H1 (cell line): ENCODE measurements around the gene CDRT15. TPM values are rescaled to one million over a fixed set of nuclear protein-coding genes. Genes with fewer than 3 reads are reported as not detected.

Experiments used
- CTCF ChIA-PET: fragments of 300-600 bp; sonication (Branson Sonifier 250); formaldehyde crosslinking; loops from one replicate; lab custom pipeline; 2021; ENCODE audit not compliant: partially characterized antibody; lab: Charles Lee
- POLR2A ChIA-PET: fragments of 300-600 bp; sonication (Branson Sonifier 250); formaldehyde crosslinking; loops from one replicate; lab custom pipeline; 2021; ENCODE audit warnings: inconsistent platforms; ENCODE audit not compliant: partially characterized antibody; lab: Charles Lee
- DNase-seq, 2 experiments: peaks; one replicate each; pipeline versions ENCODE4 v3.0.0 to v3.0.0-alpha.2; 2010 to 2022; ENCODE audit warnings: low spot score in 2 of 2, low read depth in 1 of 2, mixed read lengths in 1 of 2
- FAIRE-seq: peaks from 2 replicates; lab custom pipeline; 2011; peaks lifted over from hg19 to GRCh38; lab: Jason Lieb, UNC
- H2AFZ ChIP-seq: 2 replicates; pipeline ENCODE4 v1.8.1; 2012; ENCODE audit warnings: low read length, inconsistent platforms
- H2AK5ac ChIP-seq: 2 replicates; pipeline ENCODE4 v1.6.1; 2013; ENCODE audit warnings: low read depth, low read length
- H2BK120ac ChIP-seq: replicated peaks from 2 replicates; pipeline ENCODE3; 2013; ENCODE audit warnings: low read depth, low read length, inconsistent platforms
- H2BK12ac ChIP-seq: 2 replicates; pipeline ENCODE4 v1.6.1; 2013; ENCODE audit warnings: low read depth, low read length
- H2BK15ac ChIP-seq: 2 replicates; pipeline ENCODE4 v1.6.1; 2013; ENCODE audit warnings: low read length
- H2BK20ac ChIP-seq: 2 replicates; pipeline ENCODE4 v1.6.1; 2013; ENCODE audit warnings: low read length
- H2BK5ac ChIP-seq: 2 replicates; pipeline ENCODE4 v1.6.1; 2013; ENCODE audit warnings: low read depth, low read length
- H3K14ac ChIP-seq: 2 replicates; pipeline ENCODE4 v1.6.1; 2013; ENCODE audit warnings: inconsistent platforms; ENCODE audit not compliant: insufficient read length
- H3K18ac ChIP-seq: 2 replicates; pipeline ENCODE4 v1.6.1; 2013; ENCODE audit warnings: low read length; ENCODE audit errors: extremely low read depth
- H3K23ac ChIP-seq: 2 replicates; pipeline ENCODE4 v1.6.1; 2013; ENCODE audit warnings: inconsistent platforms; ENCODE audit not compliant: insufficient read length
- H3K23me2 ChIP-seq: 2 replicates; pipeline ENCODE4 v1.6.1; 2013; ENCODE audit warnings: low read depth, low read length
- H3K27ac ChIP-seq: 2 replicates; pipeline ENCODE4 v1.6.1; 2011; ENCODE audit warnings: low read depth, low read length, inconsistent platforms
- H3K27me3 ChIP-seq, 4 experiments: replicated peaks in 1 of 4; 1 replicate in 1 of 4; 2 replicates in 3 of 4; pipeline versions ENCODE4 v1.6.1 to v1.8.1; 2011 to 2013; ENCODE audit warnings: low read length in 3 of 4, mild to moderate bottlenecking in 3 of 4, inconsistent platforms in 2 of 4, mixed read lengths in 2 of 4, moderate library complexity in 1 of 4; ENCODE audit not compliant: control insufficient read depth in 3 of 4, insufficient read depth in 3 of 4; ENCODE audit errors: extremely low read depth in 1 of 4
- H3K36me3 ChIP-seq, 4 experiments: 2 replicates each; pipeline versions ENCODE4 v1.6.1 to v1.8.1; 2011 to 2013; ENCODE audit warnings: mild to moderate bottlenecking in 4 of 4, low read length in 3 of 4, moderate library complexity in 2 of 4, control low read depth in 1 of 4, inconsistent platforms in 1 of 4; ENCODE audit not compliant: insufficient read depth in 4 of 4, control insufficient read depth in 2 of 4
- H3K4ac ChIP-seq: replicated peaks from 2 replicates; pipeline ENCODE3; 2013; ENCODE audit warnings: low read length, low read depth, mixed read lengths, inconsistent platforms; ENCODE audit not compliant: insufficient read length
- H3K4me1 ChIP-seq, 4 experiments: replicated peaks in 1 of 4; 1 replicate in 1 of 4; 2 replicates in 3 of 4; pipeline versions ENCODE4 v1.6.1 to v1.8.1; 2011 to 2013; ENCODE audit warnings: low read length in 3 of 4, inconsistent platforms in 2 of 4, mixed read lengths in 1 of 4; ENCODE audit not compliant: insufficient read depth in 4 of 4, control insufficient read depth in 3 of 4
- H3K4me2 ChIP-seq, 2 experiments: 2 replicates each; pipeline versions ENCODE4 v1.6.1 to v1.8.1; 2011 to 2013; ENCODE audit warnings: low read depth in 2 of 2, low read length in 2 of 2, control low read depth in 1 of 2, inconsistent platforms in 1 of 2, mild to moderate bottlenecking in 1 of 2; ENCODE audit not compliant: insufficient read depth in 1 of 2
- H3K4me3 ChIP-seq, 4 experiments: fragments of 200-600, 300-600 bp in 1 of 4; sonication (generic), shearing (Covaris generic), sonication (Bioruptor Twin) in 1 of 4; 2 replicates each; pipeline versions ENCODE4 v1.5.1 to v1.8.1; 2011 to 2016; ENCODE audit warnings: low read length in 4 of 4, low read depth in 3 of 4, control low read depth in 2 of 4, inconsistent platforms in 2 of 4, mild to moderate bottlenecking in 2 of 4, mixed read lengths in 1 of 4, moderate library complexity in 1 of 4; ENCODE audit not compliant: insufficient read depth in 2 of 4; ENCODE audit errors: extremely low read depth in 1 of 4
- H3K56ac ChIP-seq: replicated peaks from 2 replicates; pipeline ENCODE3; 2013; ENCODE audit warnings: low read depth, mild to moderate bottlenecking, mixed read lengths, low read length, inconsistent platforms; ENCODE audit not compliant: insufficient read length
- H3K79me1 ChIP-seq: 2 replicates; pipeline ENCODE4 v1.6.1; 2013; ENCODE audit warnings: low read depth, low read length, control low read depth
- H3K79me2 ChIP-seq, 2 experiments: 2 replicates each; pipeline versions ENCODE4 v1.6.1 to v1.8.1; 2012 to 2013; ENCODE audit warnings: low read length in 2 of 2, mild to moderate bottlenecking in 2 of 2, inconsistent platforms in 1 of 2; ENCODE audit not compliant: insufficient read depth in 2 of 2, control insufficient read depth in 1 of 2
- H3K9ac ChIP-seq, 4 experiments: replicated peaks in 1 of 4; 1 replicate in 1 of 4; 2 replicates in 3 of 4; pipeline versions ENCODE4 v1.6.1 to v1.8.1; 2011 to 2013; ENCODE audit warnings: low read depth in 3 of 4, low read length in 3 of 4, control low read depth in 2 of 4, mild to moderate bottlenecking in 2 of 4, moderate library complexity in 2 of 4, inconsistent platforms in 1 of 4; ENCODE audit errors: extremely low read depth in 1 of 4
- H3K9me3 ChIP-seq, 2 experiments: 2 replicates each; pipeline versions ENCODE4 v1.6.1 to v1.8.1; 2012 to 2013; ENCODE audit warnings: mild to moderate bottlenecking in 2 of 2, moderate library complexity in 2 of 2, control low read depth in 1 of 2, inconsistent platforms in 1 of 2, low read depth in 1 of 2, low read length in 1 of 2, mixed read lengths in 1 of 2; ENCODE audit not compliant: insufficient read depth in 2 of 2
- H4K20me1 ChIP-seq, 2 experiments: replicated peaks in 1 of 2; 2 replicates each; pipeline versions ENCODE3 to v1.8.1; 2011 to 2013; ENCODE audit warnings: inconsistent platforms in 2 of 2, low read length in 2 of 2, mild to moderate bottlenecking in 1 of 2; ENCODE audit not compliant: insufficient read depth in 2 of 2, control insufficient read depth in 1 of 2
- H4K5ac ChIP-seq: 2 replicates; pipeline ENCODE4 v1.6.1; 2013; ENCODE audit warnings: low read length, low read depth, mixed read lengths, inconsistent platforms; ENCODE audit not compliant: insufficient read length
- H4K8ac ChIP-seq: 2 replicates; pipeline ENCODE4 v1.8.0; 2013; ENCODE audit warnings: mild to moderate bottlenecking, moderate library complexity, low read length, inconsistent platforms; ENCODE audit not compliant: insufficient read depth; ENCODE audit errors: extremely low read depth
- H4K91ac ChIP-seq: replicated peaks from 2 replicates; pipeline ENCODE3; 2013; ENCODE audit warnings: low read length, mixed read lengths, inconsistent platforms; ENCODE audit not compliant: insufficient read length
- BCL11A ChIP-seq, 2 experiments: IDR thresholded peaks; one replicate each; pipeline ENCODE4 v1.6.1; 2011; ENCODE audit warnings: low read depth in 2 of 2, low read length in 2 of 2, mild to moderate bottlenecking in 2 of 2
- CBX8 ChIP-seq: fragments of 300-800, 300-1000 bp; sonication (generic); IDR thresholded peaks from 2 replicates; pipeline ENCODE4 v1.7.1; 2016; ENCODE audit warnings: low read depth, low read length, borderline replicate concordance
- FOSL1 ChIP-seq: IDR thresholded peaks from 2 replicates; pipeline ENCODE4 v1.6.1; 2011; ENCODE audit warnings: mild to moderate bottlenecking, low read depth, low read length, moderate library complexity; ENCODE audit not compliant: insufficient read depth
- JUND ChIP-seq: IDR thresholded peaks from 2 replicates; pipeline ENCODE4 v1.6.1; 2011; ENCODE audit warnings: mild to moderate bottlenecking, improper control_type of control experiment, low read length
- KDM1A ChIP-seq: fragments of 200-600, 300-600 bp; sonication (generic); IDR thresholded peaks from 2 replicates; pipeline ENCODE4 v1.7.1; 2016; ENCODE audit warnings: mild to moderate bottlenecking, low read length, borderline replicate concordance
- KDM4A ChIP-seq: IDR thresholded peaks from one replicate; pipeline ENCODE4 v1.7.1; 2012; ENCODE audit warnings: low read depth, mild to moderate bottlenecking, moderate library complexity, low read length, inconsistent platforms; ENCODE audit not compliant: severe bottlenecking
- MAX ChIP-seq: IDR thresholded peaks from 2 replicates; pipeline ENCODE4 v1.6.1; 2012; ENCODE audit warnings: inconsistent platforms
- RBBP5 ChIP-seq: IDR thresholded peaks from 2 replicates; pipeline ENCODE4 v1.7.1; 2012; ENCODE audit warnings: low read depth, mild to moderate bottlenecking, inconsistent platforms, low read length, moderate library complexity, borderline replicate concordance
- TBP ChIP-seq: IDR thresholded peaks from 2 replicates; pipeline ENCODE4 v1.6.1; 2011; ENCODE audit warnings: low read depth, low read length, improper control_type of control experiment
- TCF12 ChIP-seq: IDR thresholded peaks from 2 replicates; pipeline ENCODE4 v1.6.1; 2011; ENCODE audit warnings: low read depth, mild to moderate bottlenecking, low read length
- WGBS, 2 experiments: shearing (Covaris generic) in 1 of 2; methylation state at CpG; one replicate each; pipeline versions ENCODE4 v1.1.6 to v1.1.7; 2013 to 2015; ENCODE audit warnings: low lambda C conversion rate in 2 of 2, mixed read lengths in 2 of 2, inconsistent platforms in 1 of 2, low coverage in 1 of 2, missing lambda C conversion rate in 1 of 2; ENCODE audit not compliant: insufficient replicate concordance in 2 of 2, insufficient coverage in 1 of 2, insufficient read length in 1 of 2; ENCODE audit errors: extremely low coverage in 1 of 2, missing lambda C conversion rate in 1 of 2; 5-methylcytosine and 5-hydroxymethylcytosine counted together
- polyA plus RNA-seq, 7 experiments: library from polyadenylated mRNA; depleted of rRNA in 3 of 7; stranded (reverse) in 5 of 7; unstranded in 2 of 7; fragments of >200 nt in 5 of 7; fragments of 200-250 nt in 2 of 7; gene quantifications; 1 replicate in 5 of 7; 2 replicates in 1 of 7; 4 replicates in 1 of 7; pipeline versions ENCODE4 v1.2.1 to v1.2.3, GENCODE V29; 2011 to 2013; ENCODE audit warnings: missing spikeins in 2 of 7, mixed read lengths in 2 of 7
- total RNA-seq: library from RNA; stranded (reverse); fragmentation: NEBNext Ultra II Directional; extraction: Animal tissue kit (Norgen Biotek cat#: 25700); gene quantifications from 2 replicates; pipeline ENCODE4 v1.2.1, GENCODE V29; 2021
- TF ChIP-seq, protein P1 (sequence below), 3 experiments: IDR thresholded peaks; 1 replicate in 2 of 3; 2 replicates in 1 of 3; pipeline versions ENCODE4 v1.5.1 to v1.6.1; 2011; ENCODE audit warnings: low read length in 3 of 3, mild to moderate bottlenecking in 3 of 3, inconsistent platforms in 2 of 3, low read depth in 1 of 3, moderate library complexity in 1 of 3; ENCODE audit not compliant: insufficient read depth in 1 of 3; ENCODE audit errors: control extremely low read depth in 1 of 3

CDRT15 gene
- total and polyA plus RNA-seq, 2 of the 8 experiments (the other 6 are each of a cell fraction or from before 2014, with no cell fraction given): not detected

DNA sequence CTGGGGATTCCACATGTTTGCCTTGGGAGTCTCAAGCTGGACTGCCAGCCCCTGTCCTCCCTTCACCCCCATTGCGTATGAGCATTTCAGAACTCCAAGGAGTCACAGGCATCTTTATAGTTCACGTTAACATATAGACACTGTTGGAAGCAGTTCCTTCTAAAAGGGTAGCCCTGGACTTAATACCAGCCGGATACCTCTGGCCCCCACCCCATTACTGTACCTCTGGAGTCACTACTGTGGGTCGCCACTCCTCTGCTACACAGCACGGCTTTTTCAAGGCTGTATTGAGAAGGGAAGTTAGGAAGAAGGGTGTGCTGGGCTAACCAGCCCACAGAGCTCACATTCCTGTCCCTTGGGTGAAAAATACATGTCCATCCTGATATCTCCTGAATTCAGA is 28.9 kb downstream of the CDRT15 start:
- H3K23ac ChIP-seq: no peak overlapping the region
- H3K27me3 ChIP-seq: no peaks in the 10 kb centered on the region
- no peak overlapping the region for H3K27ac ChIP-seq
- no peak overlapping the region for H2AFZ ChIP-seq
- no peaks in the 10 kb centered on the region for H3K79me1 ChIP-seq
- no peak overlapping the region for H3K4ac ChIP-seq
- FAIRE-seq: no peak
- H2BK12ac ChIP-seq: no peak overlapping the region
- no peak overlapping the region for H3K56ac ChIP-seq
- no peak overlapping the region for H2BK120ac ChIP-seq
- H4K20me1 ChIP-seq: no peaks in the 10 kb centered on the region
- no peak overlapping the region for H3K4me2 ChIP-seq
- no peak overlapping the region for H3K9ac ChIP-seq
- WGBS, 2 experiments: 86% methylated on average over 5 of the region's 5 CpGs; no CpG with 5 or more reads in 1 of the 2 experiments
- ChIA-PET POLR2A (no interaction called here), CTCF (interaction anchor here (1.1 to 1.3 kb wide), 3 partner anchors 10 to 346 kb away, joined by 3 to 7 read pairs (median 3); no protein-coding TSS in a partner anchor)
- H3K4me1 ChIP-seq: no peaks in the 10 kb centered on the region
- no peak overlapping the region for H3K4me3 ChIP-seq
- no peak for DNase-seq
- H3K14ac ChIP-seq: no peak overlapping the region
- no peak overlapping the region for H2BK20ac ChIP-seq
- no peak overlapping the region for H4K5ac ChIP-seq
- peaks cover 11 to 14% of the 10 kb centered on the region in 2 experiments; a peak in 3 of 4 replicates for H3K9me3 ChIP-seq
- no peak overlapping the region for H2AK5ac ChIP-seq
- H2BK5ac ChIP-seq: no peak overlapping the region
- peaks cover 0 to 14% (median 0%) of the 10 kb centered on the region in 4 experiments; a peak in 1 of 8 replicates for H3K36me3 ChIP-seq
- H3K18ac ChIP-seq: no peak overlapping the region
- no peaks in the 10 kb centered on the region for H3K79me2 ChIP-seq
- no peak overlapping the region for H4K8ac ChIP-seq
- H4K91ac ChIP-seq: no peak overlapping the region
- H2BK15ac ChIP-seq: no peak overlapping the region
- no peaks in the 10 kb centered on the region for H3K23me2 ChIP-seq
- TF ChIP-seq, protein P1, sequence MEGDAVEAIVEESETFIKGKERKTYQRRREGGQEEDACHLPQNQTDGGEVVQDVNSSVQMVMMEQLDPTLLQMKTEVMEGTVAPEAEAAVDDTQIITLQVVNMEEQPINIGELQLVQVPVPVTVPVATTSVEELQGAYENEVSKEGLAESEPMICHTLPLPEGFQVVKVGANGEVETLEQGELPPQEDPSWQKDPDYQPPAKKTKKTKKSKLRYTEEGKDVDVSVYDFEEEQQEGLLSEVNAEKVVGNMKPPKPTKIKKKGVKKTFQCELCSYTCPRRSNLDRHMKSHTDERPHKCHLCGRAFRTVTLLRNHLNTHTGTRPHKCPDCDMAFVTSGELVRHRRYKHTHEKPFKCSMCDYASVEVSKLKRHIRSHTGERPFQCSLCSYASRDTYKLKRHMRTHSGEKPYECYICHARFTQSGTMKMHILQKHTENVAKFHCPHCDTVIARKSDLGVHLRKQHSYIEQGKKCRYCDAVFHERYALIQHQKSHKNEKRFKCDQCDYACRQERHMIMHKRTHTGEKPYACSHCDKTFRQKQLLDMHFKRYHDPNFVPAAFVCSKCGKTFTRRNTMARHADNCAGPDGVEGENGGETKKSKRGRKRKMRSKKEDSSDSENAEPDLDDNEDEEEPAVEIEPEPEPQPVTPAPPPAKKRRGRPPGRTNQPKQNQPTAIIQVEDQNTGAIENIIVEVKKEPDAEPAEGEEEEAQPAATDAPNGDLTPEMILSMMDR (IDR thresholded peaks at IDR 0.05; ENCODE audit: control extremely low read depth in 1 of 3, insufficient read depth in 1 of 3, low read depth in 1 of 3, low read length in 3 of 3): no peak
- TF ChIP-seq KDM4A (no peak), TCF12 (no peak), MAX (no peak), CBX8 (no peak), BCL11A (IDR thresholded peaks at IDR 0.05; ENCODE audit: low read depth in 2 of 2, low read length in 2 of 2) (no peak), KDM1A (no peak), RBBP5 (no peak), TBP (no peak), FOSL1 (no peak), JUND (no peak)
